DOHH2 (cell line): ENCODE results near the gene UTS2R.
"Not testable (repeated sequence)": the region's sequence is repeated elsewhere in the genome, so short reads cannot be mapped to it uniquely, and the experiment has no call there.

ENCODE experiments used
- CTCF ChIP-seq: fragments of 200-600 bp; sonication (generic); IDR thresholded peaks from one replicate; pipeline ENCODE4 v1.5.1; 2014; ENCODE audit warnings: antibody characterized with exemption, mild to moderate bottlenecking, low read depth, low read length; ENCODE audit not compliant: poor library complexity, severe bottlenecking
- EZH2phosphoT487 ChIP-seq: fragments of 200-600 bp; sonication (generic); IDR thresholded peaks from 2 replicates; pipeline ENCODE4 v1.6.1; 2017; ENCODE audit warnings: borderline replicate concordance, mild to moderate bottlenecking, antibody characterized with exemption, low read length, moderate library complexity, mixed read lengths

- not testable (repeated sequence) for TF ChIP-seq CTCF, EZH2phosphoT487
These were observed 5.7 kb downstream of the UTS2R start for GRCh38 chr17:82377294-82377693.
